AG10803 (cell line): ENCODE data around the gene TCEAL5.
A peak's percentile ranks its signal among the peaks of the same experiment; 100 is the strongest.
"Not testable (repeated sequence)": the region's sequence is repeated elsewhere in the genome, so short reads cannot be mapped to it uniquely, and the experiment has no call there.

Source experiments
- DNase-seq: peaks from one replicate; pipeline ENCODE4 v3.0.0; 2010; ENCODE audit warnings: low read depth
- H3K4me3 ChIP-seq: 2 replicates; pipeline ENCODE4 v1.5.1; 2011; ENCODE audit warnings: mild to moderate bottlenecking, low read length, control low read depth
- CTCF ChIP-seq: conservative IDR thresholded peaks from 2 replicates; pipeline ENCODE4 v1.5.1; 2011; ENCODE audit warnings: mild to moderate bottlenecking, low read length, control low read depth, inconsistent platforms

The TCEAL5 gene

GRCh38 chrX:103276581-103277002 is at the start of gene TCEAL5:
Gene TCEAL5 (minus strand): TSS chrX:103276750. CDS start chrX:103274563, 2,187 bp downstream.
- DNase-seq: no peak
- no peak for TF ChIP-seq CTCF
- no peak within 1 kb of the TSS for H3K4me3 ChIP-seq

- TF ChIP-seq CTCF: no peak
- no peak overlapping the region for H3K4me3 ChIP-seq
- no peak for DNase-seq
Measured at GRCh38 chrX:103311399-103311780, 34.8 kb upstream of the TCEAL5 start.

- peak within 1 kb of the TSS; percentile 17; the same call in 1 of the 2 replicates for H3K4me3 ChIP-seq
- no peak for DNase-seq
- TF ChIP-seq CTCF: no peak
Measured at GRCh38 chrX:103310555-103311398, 34.2 kb upstream of the TCEAL5 start, which contains the start of gene BEX2. Gene BEX2 (minus strand): TSS chrX:103310990. CDS start chrX:103309976, 1,014 bp downstream.

GRCh38 chrX:103309860-103310554 is 33.5 kb upstream of the TCEAL5 start:
- no peak for TF ChIP-seq CTCF
- DNase-seq: no peak
- H3K4me3 ChIP-seq: no peak overlapping the region

- H3K4me3 ChIP-seq, DNase-seq: not testable (repeated sequence)
Measured at GRCh38 chrX:103305666-103306065, 29.1 kb upstream of the TCEAL5 start.

- DNase-seq: no peak
- no peak overlapping the region for H3K4me3 ChIP-seq
- TF ChIP-seq CTCF: no peak
Measured at GRCh38 chrX:103304705-103305104, 28.2 kb upstream of the TCEAL5 start.

- H3K4me3 ChIP-seq: no peak overlapping the region
- no peak for DNase-seq
- no peak for TF ChIP-seq CTCF
Measured at GRCh38 chrX:103293118-103293517, 16.6 kb upstream of the TCEAL5 start.
